CD8-positive, alpha-beta memory T cell (primary cell): Measurements from ENCODE around the gene NMS. TPM values are rescaled to one million over a fixed set of nuclear protein-coding genes. Genes with fewer than 3 reads are reported as not detected.
"Not testable (repeated sequence)": the region's sequence is repeated elsewhere in the genome, so short reads cannot be mapped to it uniquely, and the experiment has no call there.

Experiments
- CTCF ChIA-PET: fragments of 350-600 bp; sonication (Branson Sonifier 250); formaldehyde crosslinking; loops from one replicate; lab custom pipeline; 2021; ENCODE audit warnings: antibody characterized with exemption; lab: Charles Lee
- POLR2A ChIA-PET: fragments of 350-600 bp; sonication (Branson Sonifier 250); formaldehyde crosslinking; loops from one replicate; lab custom pipeline; 2021; ENCODE audit warnings: antibody characterized with exemption; lab: Charles Lee
- DNase-seq, 5 donors: peaks; one replicate each; pipeline versions ENCODE4 v3.0.0 to v3.0.0-alpha.2; 2020 to 2022; ENCODE audit warnings: mixed read lengths in 1 of 5
- H3K27ac ChIP-seq: one replicate; pipeline ENCODE4 v1.7.0; 2013; ENCODE audit warnings: low read depth, mild to moderate bottlenecking, low read length, moderate library complexity
- H3K27me3 ChIP-seq: 2 replicates; pipeline ENCODE4 v1.7.0; 2013; ENCODE audit warnings: low read length, mild to moderate bottlenecking; ENCODE audit not compliant: insufficient read depth, poor library complexity, severe bottlenecking
- H3K36me3 ChIP-seq: 2 replicates; pipeline ENCODE4 v1.7.0; 2013; ENCODE audit warnings: mild to moderate bottlenecking, low read length, moderate library complexity; ENCODE audit not compliant: insufficient read depth
- H3K4me1 ChIP-seq: 2 replicates; pipeline ENCODE4 v1.7.0; 2013; ENCODE audit warnings: mild to moderate bottlenecking, low read length, moderate library complexity; ENCODE audit not compliant: insufficient read depth
- H3K4me3 ChIP-seq: 2 replicates; pipeline ENCODE4 v1.7.0; 2013; ENCODE audit warnings: mild to moderate bottlenecking, low read length
- H3K9me3 ChIP-seq: 2 replicates; pipeline ENCODE4 v1.7.0; 2013; ENCODE audit warnings: mild to moderate bottlenecking, low read length
- H3K27ac Mint-ChIP-seq, 8 donors: one replicate each; pipeline ENCODE4 v1.8.0; 2020 to 2021; ENCODE audit warnings: mixed read lengths in 8 of 8, mild to moderate bottlenecking in 6 of 8, inconsistent platforms in 3 of 8, moderate library complexity in 3 of 8
- H3K27me3 Mint-ChIP-seq, 2 donors: one replicate each; pipeline ENCODE4 v1.8.0; 2020 to 2021; ENCODE audit warnings: mixed read lengths in 2 of 2, mild to moderate bottlenecking in 1 of 2, moderate library complexity in 1 of 2
- H3K36me3 Mint-ChIP-seq, 3 donors: one replicate each; pipeline ENCODE4 v1.8.0; 2020 to 2021; ENCODE audit warnings: mixed read lengths in 3 of 3, inconsistent platforms in 1 of 3, mild to moderate bottlenecking in 1 of 3
- H3K4me1 Mint-ChIP-seq, 3 donors: one replicate each; pipeline ENCODE4 v1.8.0; 2020 to 2021; ENCODE audit warnings: mixed read lengths in 3 of 3, inconsistent platforms in 1 of 3, mild to moderate bottlenecking in 1 of 3
- H3K4me3 Mint-ChIP-seq, 7 donors: one replicate each; pipeline ENCODE4 v1.8.0; 2020 to 2021; ENCODE audit warnings: mixed read lengths in 7 of 7, mild to moderate bottlenecking in 6 of 7, moderate library complexity in 4 of 7, inconsistent platforms in 2 of 7
- H3K9me3 Mint-ChIP-seq, 5 donors: one replicate each; pipeline ENCODE4 v1.8.0; 2020 to 2022; ENCODE audit warnings: mixed read lengths in 5 of 5, mild to moderate bottlenecking in 3 of 5, moderate library complexity in 2 of 5, inconsistent platforms in 1 of 5
- polyA plus RNA-seq: library from polyadenylated mRNA; unstranded; fragments of 300-500 nt; fragmentation: Illumina TruSeq; gene quantifications from one replicate; pipeline ENCODE4 v1.2.3, GENCODE V29; 2021
- total RNA-seq, 2 experiments: library from RNA; stranded (reverse); gene quantifications; one replicate each; pipeline ENCODE4 v1.2.3, GENCODE V29; 2021

Gene NMS
- total and polyA plus RNA-seq, 3 experiments from 2014 or later, result not detected

- CTCF ChIA-PET, DNase-seq, H3K4me1 Mint-ChIP-seq, H3K27ac ChIP-seq, H3K4me3 ChIP-seq, H3K36me3 Mint-ChIP-seq, H3K36me3 ChIP-seq, H3K4me1 ChIP-seq, POLR2A ChIA-PET, H3K27me3 ChIP-seq, H3K4me3 Mint-ChIP-seq, H3K27ac Mint-ChIP-seq, H3K9me3 ChIP-seq: not testable (repeated sequence)
- Mint-ChIP-seq H3K9me3 (peaks cover 17 to 22% (median 18%) of the 10 kb centered on the region in 5 donors), H3K27me3 (peaks cover 14 to 30% of the 10 kb centered on the region in 2 donors)
These were observed 13.9 kb upstream of the NMS start for GRCh38 chr2:100456357-100456756.

- no peak for DNase-seq
- Mint-ChIP-seq H3K9me3 (peaks cover 14 to 22% (median 17%) of the 10 kb centered on the region in 5 donors), H3K27me3 (peaks cover 7 to 21% of the 10 kb centered on the region in 2 donors), H3K36me3 (peaks cover 0 to 10% (median 4%) of the 10 kb centered on the region in 3 donors), H3K4me3 (no peak overlapping the region), H3K27ac (no peak overlapping the region), H3K4me1 (no peaks in the 10 kb centered on the region)
- Histone ChIP-seq H3K36me3 (no peaks in the 10 kb centered on the region), H3K4me3 (no peak overlapping the region), H3K27me3 (peaks cover 3% of the 10 kb centered on the region), H3K27ac (no peak overlapping the region), H3K4me1 (no peaks in the 10 kb centered on the region), H3K9me3 (no peaks in the 10 kb centered on the region)
- POLR2A ChIA-PET, result no interaction called here
- CTCF ChIA-PET, result no interaction called here
These were observed 9.3 kb upstream of the NMS start for GRCh38 chr2:100460904-100461530.

GRCh38 chr2:100470898-100471514 is 724 bp downstream of the NMS start:
- H3K36me3 ChIP-seq, result no peaks in the 10 kb centered on the region
- H3K4me1 ChIP-seq, result no peaks in the 10 kb centered on the region
- H3K27ac Mint-ChIP-seq, result no peak overlapping the region
- ChIA-PET POLR2A (no interaction called here), CTCF (no interaction called here)
- H3K4me3 Mint-ChIP-seq, result no peak overlapping the region
- H3K9me3 ChIP-seq, result no peaks in the 10 kb centered on the region
- DNase-seq, result no peak
- H3K9me3 Mint-ChIP-seq, result no peaks in the 10 kb centered on the region
- peaks cover 0 to 2% (median 0%) of the 10 kb centered on the region in 3 donors for H3K36me3 Mint-ChIP-seq
- H3K4me1 Mint-ChIP-seq, result no peaks in the 10 kb centered on the region
- H3K27ac ChIP-seq, result no peak overlapping the region
- peaks cover 7 to 52% of the 10 kb centered on the region in 2 donors for H3K27me3 Mint-ChIP-seq
- no peak overlapping the region for H3K4me3 ChIP-seq
- peaks cover 3% of the 10 kb centered on the region for H3K27me3 ChIP-seq

- CTCF ChIA-PET, result interaction anchor here (0.6 kb wide), 1 partner anchor 331 kb away, joined by 3 read pairs; no protein-coding TSS in a partner anchor
- H3K27ac Mint-ChIP-seq, result no peak overlapping the region
- no peaks in the 10 kb centered on the region for H3K9me3 Mint-ChIP-seq
- H3K4me1 Mint-ChIP-seq, result no peaks in the 10 kb centered on the region
- no peaks in the 10 kb centered on the region for H3K36me3 Mint-ChIP-seq
- no peaks in the 10 kb centered on the region for H3K27me3 ChIP-seq
- no peaks in the 10 kb centered on the region for H3K9me3 ChIP-seq
- peaks cover 0 to 46% of the 10 kb centered on the region in 2 donors for H3K27me3 Mint-ChIP-seq
- no peak overlapping the region for H3K4me3 Mint-ChIP-seq
- no peak for DNase-seq
- no peak overlapping the region for H3K4me3 ChIP-seq
- H3K27ac ChIP-seq, result no peak overlapping the region
- no peaks in the 10 kb centered on the region for H3K36me3 ChIP-seq
- POLR2A ChIA-PET, result no interaction called here
- no peaks in the 10 kb centered on the region for H3K4me1 ChIP-seq
These were observed 6.3 kb downstream of the NMS start for GRCh38 chr2:100476606-100477005.

GRCh38 chr2:100482741-100483140 is 12.5 kb downstream of the NMS start:
- POLR2A ChIA-PET, result no interaction called here
- no peaks in the 10 kb centered on the region for H3K9me3 ChIP-seq
- no peaks in the 10 kb centered on the region for H3K36me3 ChIP-seq
- no peak overlapping the region for H3K27ac ChIP-seq
- CTCF ChIA-PET, result interaction anchor here (1.0 kb wide), 1 partner anchor 33 kb away, joined by 3 read pairs; no protein-coding TSS in a partner anchor
- Mint-ChIP-seq H3K36me3 (no peaks in the 10 kb centered on the region), H3K4me3 (no peak overlapping the region), H3K9me3 (peaks cover 0 to 2% (median 0%) of the 10 kb centered on the region in 5 donors), H3K27ac (no peak overlapping the region), H3K27me3 (peaks cover 1 to 26% of the 10 kb centered on the region in 2 donors), H3K4me1 (no peaks in the 10 kb centered on the region)
- no peaks in the 10 kb centered on the region for H3K4me1 ChIP-seq
- H3K4me3 ChIP-seq, result no peak overlapping the region
- no peaks in the 10 kb centered on the region for H3K27me3 ChIP-seq
- no peak for DNase-seq

GRCh38 chr2:100483895-100484294 is 13.6 kb downstream of the NMS start:
- Histone ChIP-seq H3K27ac (no peak overlapping the region), H3K27me3 (no peaks in the 10 kb centered on the region), H3K9me3 (no peaks in the 10 kb centered on the region), H3K4me3 (no peak overlapping the region), H3K4me1 (no peaks in the 10 kb centered on the region), H3K36me3 (no peaks in the 10 kb centered on the region)
- Mint-ChIP-seq H3K9me3 (peaks cover 0 to 2% (median 0%) of the 10 kb centered on the region in 5 donors), H3K27ac (no peak overlapping the region), H3K36me3 (no peaks in the 10 kb centered on the region), H3K27me3 (peaks cover 1 to 20% of the 10 kb centered on the region in 2 donors), H3K4me3 (no peak overlapping the region), H3K4me1 (no peaks in the 10 kb centered on the region)
- CTCF ChIA-PET, result no interaction called here
- DNase-seq, result no peak
- POLR2A ChIA-PET, result no interaction called here

- Histone ChIP-seq H3K4me3 (no peak overlapping the region), H3K4me1 (no peaks in the 10 kb centered on the region), H3K9me3 (no peaks in the 10 kb centered on the region), H3K27me3 (no peaks in the 10 kb centered on the region), H3K27ac (no peak overlapping the region), H3K36me3 (no peaks in the 10 kb centered on the region)
- no peaks in the 10 kb centered on the region for H3K4me1 Mint-ChIP-seq
- POLR2A ChIA-PET, result no interaction called here
- H3K4me3 Mint-ChIP-seq, result no peak overlapping the region
- no peaks in the 10 kb centered on the region for H3K36me3 Mint-ChIP-seq
- H3K27ac Mint-ChIP-seq, result no peak overlapping the region
- H3K9me3 Mint-ChIP-seq, result peaks cover 0 to 2% (median 0%) of the 10 kb centered on the region in 5 donors
- H3K27me3 Mint-ChIP-seq, result peaks cover 1 to 16% of the 10 kb centered on the region in 2 donors
- CTCF ChIA-PET, result no interaction called here
- DNase-seq, result no peak
These were observed 14.1 kb downstream of the NMS start for GRCh38 chr2:100484390-100484789.

GRCh38 chr2:100485396-100485795 is 15.1 kb downstream of the NMS start:
- DNase-seq, result no peak
- POLR2A ChIA-PET, result no interaction called here
- no peaks in the 10 kb centered on the region for H3K36me3 Mint-ChIP-seq
- H3K27ac Mint-ChIP-seq, result no peak overlapping the region
- CTCF ChIA-PET, result no interaction called here
- peaks cover 0 to 2% (median 0%) of the 10 kb centered on the region in 5 donors for H3K9me3 Mint-ChIP-seq
- H3K4me1 Mint-ChIP-seq, result no peaks in the 10 kb centered on the region
- H3K4me1 ChIP-seq, result no peaks in the 10 kb centered on the region
- no peak overlapping the region for H3K4me3 Mint-ChIP-seq
- H3K27me3 ChIP-seq, result no peaks in the 10 kb centered on the region
- peaks cover 1 to 15% of the 10 kb centered on the region in 2 donors for H3K27me3 Mint-ChIP-seq
- no peak overlapping the region for H3K4me3 ChIP-seq
- H3K9me3 ChIP-seq, result no peaks in the 10 kb centered on the region
- H3K27ac ChIP-seq, result no peak overlapping the region
- H3K36me3 ChIP-seq, result no peaks in the 10 kb centered on the region
